HEK293T (cell line): Measurements from ENCODE around the gene MROH8.

Experiments
- ARNT ChIP-seq: fragments of 450-650 bp; IDR thresholded peaks from 2 replicates; pipeline ENCODE4 v1.6.1; 2017; ENCODE audit warnings: mild to moderate bottlenecking
- CTBP1 ChIP-seq: fragments of 450-650 bp; IDR thresholded peaks from 2 replicates; pipeline ENCODE4 v1.6.1; 2016; ENCODE audit warnings: borderline replicate concordance
- FOXM1 ChIP-seq: fragments of 450-650 bp; IDR thresholded peaks from 2 replicates; pipeline ENCODE4 v1.6.1; 2017; ENCODE audit warnings: mild to moderate bottlenecking, borderline replicate concordance

DNA sequence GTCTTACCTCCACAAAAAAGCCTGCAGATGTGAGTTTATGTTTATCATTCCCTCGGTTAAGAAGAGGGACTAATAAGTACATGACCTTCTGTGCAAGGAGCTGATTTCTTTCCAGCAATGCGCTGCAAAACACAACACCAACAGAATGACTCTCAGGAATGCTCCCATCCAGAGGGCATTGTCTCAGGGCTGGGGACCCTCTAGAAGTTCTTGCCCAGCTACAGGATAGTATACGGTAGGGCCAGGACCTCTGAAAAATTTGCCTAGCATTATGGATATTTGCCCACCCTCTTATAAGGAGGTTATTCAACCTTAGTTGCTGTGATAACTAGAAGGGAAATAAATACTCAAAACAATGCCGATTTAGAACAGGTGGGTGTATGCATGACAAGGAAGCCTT is 58.9 kb downstream of the MROH8 start:
- TF ChIP-seq ARNT, result no peak
- TF ChIP-seq FOXM1, result no peak
- TF ChIP-seq CTBP1, result no peak
